MM.1S (cell line): ENCODE measurements around the gene NCEH1.

Source experiments
- CTCF ChIP-seq: fragments of 300-600 bp; sonication (generic); IDR thresholded peaks from 2 replicates; pipeline ENCODE4 v1.5.1; 2016; ENCODE audit warnings: antibody characterized with exemption, low read length, mixed read lengths
- EZH2 ChIP-seq: fragments of 300-600 bp; sonication (generic); optimal IDR thresholded peaks from 2 replicates; pipeline ENCODE3; 2017; ENCODE audit warnings: low read depth, mild to moderate bottlenecking, antibody characterized with exemption, low read length, mixed read lengths
- EZH2phosphoT487 ChIP-seq: fragments of 300-600 bp; sonication (generic); IDR thresholded peaks from 2 replicates; pipeline ENCODE4 v1.6.1; 2018; ENCODE audit warnings: antibody characterized with exemption, low read length

- no peak for TF ChIP-seq EZH2
- TF ChIP-seq CTCF: no peak
- no peak for TF ChIP-seq EZH2phosphoT487
Observed at GRCh38 chr3:172591125-172591605, 119.7 kb downstream of the NCEH1 start.
